GM19193 (cell line): ENCODE results near the gene SCYGR7.

Experiments
- POLR2A ChIP-seq: IDR thresholded peaks from 4 replicates; pipeline ENCODE4 v1.6.1; 2011; ENCODE audit not compliant: insufficient read depth, insufficient read length; ENCODE audit errors: extremely low read depth

Gene SCYGR7

DNA sequence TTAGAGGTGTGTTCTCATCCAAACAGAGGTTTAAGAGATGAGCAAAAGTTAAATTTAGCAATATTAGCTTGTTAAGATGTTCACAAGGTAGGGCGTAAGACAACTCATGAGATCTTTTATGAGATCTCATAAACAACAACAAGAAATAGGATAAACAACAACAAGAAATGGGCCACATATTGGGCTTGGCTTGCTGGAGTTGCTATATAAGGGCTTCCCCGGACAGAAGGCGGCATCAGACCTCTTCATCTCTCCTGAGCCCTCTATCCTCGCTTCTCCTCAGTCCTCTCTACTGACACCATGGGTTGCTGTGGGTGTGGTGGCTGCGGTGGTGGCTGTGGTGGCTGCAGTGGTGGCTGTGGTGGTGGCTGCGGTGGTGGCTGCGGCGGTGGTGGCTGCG is 17.5 kb downstream of the SCYGR7 start, which contains the start of gene SCYGR8:
Gene SCYGR8, plus strand, starts transcription at position 301 of the 400 bp plus-strand sequence. Its CDS starts 0 bp downstream, at position 301.
- TF ChIP-seq POLR2A, result no peak

DNA sequence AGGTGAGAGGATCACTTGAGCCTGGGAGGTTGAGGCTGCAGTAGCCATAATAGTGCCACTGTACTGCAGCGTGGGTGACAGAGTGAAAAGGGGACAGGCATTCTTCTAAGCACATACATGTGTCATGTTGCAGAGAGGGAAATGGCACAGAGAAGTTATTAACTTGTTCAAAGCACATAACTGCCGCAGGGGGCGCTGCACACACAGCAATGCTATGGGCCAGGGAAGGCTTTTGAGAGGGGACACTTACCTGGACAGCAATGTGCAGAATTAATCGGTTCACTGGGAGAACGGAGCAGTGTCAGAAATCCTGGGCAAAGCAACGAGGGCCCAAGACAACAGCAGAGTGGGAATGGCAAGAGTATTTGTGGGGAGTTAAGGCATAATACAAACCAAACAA is 19.9 kb downstream of the SCYGR7 start:
- no peak for TF ChIP-seq POLR2A

DNA sequence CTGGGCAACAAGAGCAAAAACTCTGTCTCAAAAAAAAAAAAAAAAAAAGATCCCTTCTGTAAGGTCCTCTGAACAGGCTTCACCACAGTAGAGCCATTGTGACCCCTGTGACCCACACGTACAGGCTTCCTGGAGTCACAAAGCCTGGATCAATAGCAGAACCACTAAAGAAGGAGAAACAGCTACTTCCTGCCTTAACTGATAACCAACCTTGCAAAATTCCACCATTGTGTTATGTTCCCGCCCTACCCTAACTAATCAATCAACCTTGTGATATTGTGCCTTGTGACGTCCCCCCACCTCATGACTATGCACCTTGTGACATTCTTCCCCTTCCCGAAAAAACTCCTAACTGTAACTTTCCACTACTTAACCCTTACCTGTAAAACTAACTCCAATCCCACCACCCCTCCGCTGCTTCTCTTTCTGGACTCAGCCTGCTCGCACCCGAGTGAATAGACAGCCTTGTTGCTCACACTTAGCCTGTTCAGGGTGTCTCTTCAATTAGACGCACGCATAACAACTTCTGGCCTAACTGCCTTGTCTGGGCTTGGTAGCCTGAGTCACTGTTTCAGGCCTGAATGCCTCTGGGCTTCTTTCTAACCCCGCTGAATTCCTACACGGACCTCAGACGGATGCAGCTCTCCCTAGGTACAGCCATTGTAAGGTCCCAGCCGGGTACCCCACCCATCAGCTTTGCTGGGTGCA is 31.4 kb downstream of the SCYGR7 start:
- no peak for TF ChIP-seq POLR2A

DNA sequence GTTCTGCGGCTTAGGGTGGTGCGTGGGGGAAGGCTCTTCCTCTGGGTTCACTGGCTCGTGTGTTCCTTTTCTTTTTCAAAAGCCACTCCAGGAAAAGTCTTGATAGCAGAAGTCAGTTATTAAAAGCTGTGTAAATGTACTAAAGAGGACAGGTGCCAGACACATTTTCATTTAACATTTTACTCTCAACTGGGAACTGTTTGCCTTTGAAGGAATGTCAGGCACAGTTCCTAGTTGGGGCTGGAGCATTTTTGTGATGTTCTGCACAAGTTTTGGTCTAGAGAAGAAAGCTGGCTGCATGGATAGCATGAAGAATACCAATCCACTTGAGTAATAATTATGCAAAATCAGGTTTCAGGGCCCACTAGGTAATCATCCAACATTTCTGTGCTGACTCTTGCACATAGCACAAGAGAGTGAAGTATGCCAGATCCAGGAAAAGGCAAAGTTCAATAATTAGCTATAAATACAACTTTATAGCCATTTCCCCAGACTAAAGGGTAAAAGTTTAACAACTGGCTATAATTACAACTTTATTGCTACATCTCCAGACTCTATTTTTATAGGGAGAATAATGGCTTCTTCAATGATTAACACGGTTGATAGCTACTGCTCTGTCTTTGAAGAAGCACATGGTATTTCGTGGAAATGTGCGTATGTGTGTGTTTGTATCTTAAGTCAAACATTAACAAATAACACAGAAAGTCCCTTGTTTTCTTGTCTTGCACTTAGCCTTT is 33.8 kb downstream of the SCYGR7 start:
- TF ChIP-seq POLR2A, result no peak

DNA sequence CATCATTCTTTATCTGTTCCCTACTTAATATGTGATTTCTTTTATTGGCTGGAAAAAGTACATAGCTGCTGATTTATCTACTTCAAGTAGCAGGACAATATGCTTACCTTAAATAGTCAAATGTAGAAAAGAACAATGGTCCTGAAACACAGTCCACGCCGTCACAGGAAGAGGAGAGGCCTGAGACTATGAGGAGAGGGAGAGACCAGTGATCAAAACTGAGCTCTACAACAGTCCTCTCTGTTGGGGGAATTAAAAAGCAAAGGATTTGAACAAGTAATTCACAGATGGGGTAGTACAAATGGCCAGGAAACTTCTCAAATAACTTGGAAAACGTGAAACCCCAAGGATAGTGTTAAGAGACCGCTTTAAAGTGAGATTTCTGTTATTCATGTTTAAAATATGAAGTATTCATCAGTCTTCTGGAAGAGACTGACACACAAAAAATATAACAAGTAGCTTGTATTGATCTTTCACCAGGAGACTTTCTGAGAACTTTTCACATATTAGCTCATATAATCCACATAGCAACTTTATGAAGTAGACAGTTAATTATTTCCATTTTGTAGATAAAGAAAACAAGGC is 37.7 kb downstream of the SCYGR7 start:
- TF ChIP-seq POLR2A, result no peak

DNA sequence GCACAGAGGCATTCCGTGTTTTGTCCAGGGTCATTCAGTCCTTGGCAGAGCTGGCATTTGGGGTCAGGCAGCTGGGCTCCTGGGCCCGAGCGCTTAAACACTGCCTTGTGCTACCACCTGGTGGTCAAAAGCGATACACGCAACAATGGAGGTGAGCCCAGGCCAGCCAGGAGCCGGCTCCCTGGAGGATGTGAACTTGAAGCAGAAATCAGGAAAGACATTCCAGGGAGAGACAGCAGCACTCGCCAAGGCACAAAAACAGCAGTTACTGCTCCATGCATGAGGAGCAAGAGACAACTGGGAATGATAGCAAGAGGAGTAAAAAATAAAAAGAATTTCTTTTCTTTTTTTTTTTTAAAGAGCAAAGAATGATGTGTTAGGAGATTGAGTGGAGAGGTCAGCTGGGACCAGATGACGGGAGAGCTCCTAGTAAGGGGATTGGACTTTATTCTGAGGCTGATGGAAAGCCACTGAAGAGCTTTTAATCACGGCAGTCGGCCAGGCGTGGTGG is 38.3 kb downstream of the SCYGR7 start:
- TF ChIP-seq POLR2A, result no peak

DNA sequence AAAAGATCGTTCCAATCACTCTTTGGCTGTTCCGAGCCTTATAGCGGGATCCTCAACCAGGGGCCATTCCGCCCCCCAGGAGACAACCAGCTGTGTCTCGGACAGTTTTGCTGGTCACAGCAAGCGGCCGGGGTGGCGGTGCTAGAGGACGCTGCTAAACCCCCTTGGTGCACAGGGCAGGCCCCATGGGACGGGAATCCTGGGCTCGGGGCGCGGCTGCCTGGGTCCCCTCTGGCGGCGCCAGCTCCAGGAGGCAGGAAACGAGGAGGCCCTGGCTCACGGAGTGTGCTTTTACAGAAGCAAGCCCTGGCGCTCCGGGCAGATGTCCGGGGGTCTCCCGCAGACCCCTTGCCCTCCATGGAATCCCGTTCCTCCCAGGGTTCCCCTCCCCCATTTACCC is 39.7 kb downstream of the SCYGR7 start:
- TF ChIP-seq POLR2A, result no peak

DNA sequence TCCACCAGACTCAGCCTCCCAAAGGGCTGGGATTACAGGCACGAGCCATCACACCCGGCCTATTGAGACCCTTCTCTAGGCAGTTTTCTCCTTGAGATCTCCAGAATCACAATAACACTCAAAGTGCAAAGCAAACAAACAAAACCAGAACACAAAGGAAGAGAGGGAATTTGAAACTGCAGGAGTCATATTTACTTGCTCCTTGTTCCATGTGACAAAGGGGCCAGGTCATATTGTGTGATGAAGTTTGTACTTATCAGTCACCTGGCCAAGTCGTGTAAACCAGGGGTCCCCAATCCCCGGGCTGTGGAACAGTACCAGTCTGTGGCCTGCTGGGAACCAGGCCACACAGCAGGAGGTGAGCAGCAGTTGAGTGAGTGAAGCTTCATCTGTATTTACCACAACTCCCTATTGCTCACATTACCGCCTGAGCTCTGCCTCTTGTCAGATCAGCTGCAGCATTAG is 44.1 kb downstream of the SCYGR7 start:
- no peak for TF ChIP-seq POLR2A

DNA sequence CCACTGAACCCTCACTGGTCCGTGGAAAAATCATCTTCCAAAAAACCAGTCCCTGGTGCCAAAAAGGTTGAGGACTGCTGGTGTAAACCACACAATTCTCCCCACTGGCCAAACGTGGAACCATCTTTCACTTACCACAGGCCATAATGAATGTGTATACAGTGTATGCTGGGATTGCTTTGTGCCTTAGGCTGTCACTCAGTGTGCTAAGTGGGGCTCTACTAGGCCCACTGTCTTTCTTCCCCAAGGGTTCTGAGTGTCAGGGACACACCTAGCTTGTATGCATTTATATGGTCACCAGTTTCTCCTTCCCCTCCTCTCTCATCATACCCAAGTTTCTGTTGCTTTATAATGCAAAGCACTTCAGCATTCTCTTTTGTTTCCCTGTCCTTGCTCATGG is 44.8 kb downstream of the SCYGR7 start:
- no peak for TF ChIP-seq POLR2A

DNA sequence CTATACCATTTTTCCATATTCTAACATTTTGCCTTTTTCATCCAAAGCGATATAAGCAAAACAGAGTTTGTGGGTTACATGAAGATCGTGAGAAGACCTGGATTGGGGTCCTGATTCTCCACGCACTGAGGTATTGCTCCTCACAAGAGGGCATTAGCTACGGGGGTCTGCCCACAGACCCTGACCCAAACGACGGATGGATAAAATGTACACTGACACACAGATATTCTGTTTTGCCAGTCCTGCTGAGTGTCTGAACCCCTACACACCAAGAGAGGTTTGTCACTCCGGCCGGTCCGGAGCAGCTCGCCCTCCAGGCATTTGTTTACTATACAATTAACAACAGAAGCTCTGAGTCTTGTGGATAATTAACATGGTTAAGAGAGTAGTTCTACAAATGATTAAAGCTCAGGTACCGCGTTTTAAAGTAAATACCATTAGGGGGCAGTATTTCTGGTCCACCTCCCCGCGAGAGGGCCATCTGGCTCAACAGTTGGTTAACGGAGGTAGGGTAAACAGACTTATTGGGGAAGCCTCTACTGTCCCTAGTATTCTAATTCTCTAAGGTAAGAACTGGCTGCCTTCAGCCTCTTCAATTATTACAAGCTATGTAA is 46.0 kb downstream of the SCYGR7 start:
- TF ChIP-seq POLR2A, result no peak

DNA sequence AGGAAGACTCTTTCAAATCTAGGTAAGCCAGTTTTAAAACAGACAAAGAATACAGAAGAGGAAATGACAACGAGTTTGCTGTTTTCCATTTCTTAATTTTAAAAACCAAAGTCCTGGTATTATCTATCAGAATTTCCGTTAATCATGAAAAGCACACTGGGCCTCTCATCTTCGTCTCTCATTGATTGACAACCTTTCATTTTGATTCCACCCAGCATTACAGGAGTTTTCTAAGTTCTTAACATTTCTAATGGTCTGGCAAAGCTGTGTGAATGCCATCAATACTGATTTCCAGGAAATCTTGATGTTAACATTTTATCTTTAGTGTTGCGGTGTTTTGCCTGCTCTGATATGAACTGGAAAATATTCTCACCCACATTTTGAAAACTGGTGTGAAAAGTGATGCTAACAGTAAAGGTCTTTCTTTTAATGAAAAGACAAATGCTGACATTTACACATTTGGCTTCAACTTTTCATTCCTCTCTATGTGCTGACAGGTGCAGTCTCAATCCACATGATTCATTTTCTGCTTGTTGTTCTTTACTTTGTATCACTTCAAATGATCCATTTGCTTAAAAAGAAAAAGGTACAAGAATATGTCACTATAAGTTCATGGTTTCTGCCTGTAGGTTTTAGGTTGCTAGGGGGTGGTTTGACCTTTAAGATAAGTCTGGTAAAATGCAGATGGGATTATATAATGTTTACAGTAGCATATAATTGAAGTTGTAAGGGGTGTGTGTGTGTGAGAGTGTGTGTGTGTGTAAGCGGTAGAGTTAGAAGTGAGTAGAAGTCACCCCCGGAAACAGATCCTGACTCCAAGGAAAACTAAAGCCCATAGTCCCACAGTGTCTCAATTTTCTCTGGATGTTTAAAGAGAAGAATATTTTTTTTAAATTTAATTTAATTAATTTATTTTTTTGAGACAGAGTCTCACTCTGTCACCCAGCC is 47.0 kb downstream of the SCYGR7 start:
- TF ChIP-seq POLR2A, result no peak
